Uterus (tissue), 2 donors: ENCODE results near the gene STK11IP.

Experiments
- CTCF ChIP-seq, 4 experiments: fragments of 200-600 bp in 2 of 4; fragments of 450-650 bp in 2 of 4; sonication (generic) in 2 of 4; IDR thresholded peaks; one replicate each; pipeline ENCODE4 v1.5.1; 2016 to 2019; ENCODE audit warnings: antibody characterized with exemption in 4 of 4, mild to moderate bottlenecking in 2 of 4, moderate library complexity in 1 of 4
- POLR2A ChIP-seq, 2 donors: fragments of 450-650 bp; IDR thresholded peaks; one replicate each; pipeline ENCODE4 v1.6.1; 2016; ENCODE audit warnings: antibody characterized with exemption in 2 of 2, mild to moderate bottlenecking in 1 of 2, moderate library complexity in 1 of 2

GRCh38 chr2:219549619-219550018 is 48.0 kb upstream of the STK11IP start:
- TF ChIP-seq CTCF (IDR thresholded peaks at IDR 0.05) (no peak), POLR2A (IDR thresholded peaks at IDR 0.05) (no peak)
